ENCODE measurements around the gene SDCBP2.

SDCBP2 gene

DNA sequence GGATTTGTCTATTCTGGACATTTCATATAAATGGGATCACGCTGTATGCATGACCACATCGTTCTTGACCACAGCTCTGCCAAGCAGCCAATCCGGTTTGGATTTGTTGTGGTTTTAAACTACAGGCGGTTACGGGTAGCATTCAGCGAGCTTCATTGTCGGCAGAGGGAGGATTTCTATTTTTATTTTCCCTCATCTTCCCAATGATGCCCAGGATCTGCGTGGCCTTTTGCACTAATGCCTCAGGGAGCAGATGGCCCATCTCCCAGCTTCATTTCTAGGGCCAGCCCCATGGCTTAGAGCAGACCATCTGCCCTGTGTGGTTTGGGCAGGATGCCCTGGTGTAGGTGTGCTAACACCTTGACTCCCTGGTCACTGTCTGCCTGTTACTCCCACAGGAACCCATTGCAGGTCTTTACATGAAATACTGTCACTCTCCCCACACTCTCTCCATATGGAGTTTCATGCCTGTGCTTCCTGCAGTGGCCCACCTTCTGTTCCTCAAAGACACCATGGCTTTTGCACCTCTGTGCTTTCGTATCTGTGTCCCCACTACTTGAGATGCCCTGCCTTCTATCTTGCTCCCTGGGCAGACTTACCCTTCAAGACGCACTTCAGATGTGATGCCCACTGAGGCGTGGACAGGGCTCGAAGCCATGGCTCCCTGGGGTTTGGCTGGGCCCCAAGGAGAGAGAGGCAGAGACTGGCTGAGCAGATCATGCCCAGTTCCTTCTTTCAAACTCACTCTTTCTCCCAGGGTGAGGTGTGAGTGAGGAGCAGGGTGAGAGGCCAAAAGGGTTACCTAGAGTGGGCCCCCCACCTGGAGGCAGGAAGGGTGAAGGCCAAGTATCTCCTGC is 26.0 kb downstream of the SDCBP2 start:
- Histone ChIP-seq H3K27me3 (ENCODE audit: low read depth, low read length) (no peaks in the 10 kb centered on the region), H3K4me3 (ENCODE audit: low read length) (no peak overlapping the region), H3K9ac (ENCODE audit: low read length) (no peak overlapping the region), H2AFZ (ENCODE audit: low read depth, low read length) (no peak overlapping the region), H3K4me2 (ENCODE audit: low read length) (no peak overlapping the region), H3K36me3 (replicated peaks; ENCODE audit: low read depth, low read length) (no peaks in the 10 kb centered on the region), H3K9me3 (ENCODE audit: insufficient read depth, low read length) (no peaks in the 10 kb centered on the region), H3K79me2 (ENCODE audit: low read length) (no peaks in the 10 kb centered on the region), H3K4me1 (ENCODE audit: low read length) (no peaks in the 10 kb centered on the region), H3K27ac (ENCODE audit: low read length) (no peak overlapping the region), H4K20me1 (ENCODE audit: insufficient read depth, low read length) (no peaks in the 10 kb centered on the region)
- TF ChIP-seq, protein P1, sequence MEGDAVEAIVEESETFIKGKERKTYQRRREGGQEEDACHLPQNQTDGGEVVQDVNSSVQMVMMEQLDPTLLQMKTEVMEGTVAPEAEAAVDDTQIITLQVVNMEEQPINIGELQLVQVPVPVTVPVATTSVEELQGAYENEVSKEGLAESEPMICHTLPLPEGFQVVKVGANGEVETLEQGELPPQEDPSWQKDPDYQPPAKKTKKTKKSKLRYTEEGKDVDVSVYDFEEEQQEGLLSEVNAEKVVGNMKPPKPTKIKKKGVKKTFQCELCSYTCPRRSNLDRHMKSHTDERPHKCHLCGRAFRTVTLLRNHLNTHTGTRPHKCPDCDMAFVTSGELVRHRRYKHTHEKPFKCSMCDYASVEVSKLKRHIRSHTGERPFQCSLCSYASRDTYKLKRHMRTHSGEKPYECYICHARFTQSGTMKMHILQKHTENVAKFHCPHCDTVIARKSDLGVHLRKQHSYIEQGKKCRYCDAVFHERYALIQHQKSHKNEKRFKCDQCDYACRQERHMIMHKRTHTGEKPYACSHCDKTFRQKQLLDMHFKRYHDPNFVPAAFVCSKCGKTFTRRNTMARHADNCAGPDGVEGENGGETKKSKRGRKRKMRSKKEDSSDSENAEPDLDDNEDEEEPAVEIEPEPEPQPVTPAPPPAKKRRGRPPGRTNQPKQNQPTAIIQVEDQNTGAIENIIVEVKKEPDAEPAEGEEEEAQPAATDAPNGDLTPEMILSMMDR (IDR thresholded peaks at IDR 0.05; ENCODE audit: low read depth, low read length), result no peak
- no peak for TF ChIP-seq EZH2phosphoT487 (IDR thresholded peaks at IDR 0.05; ENCODE audit: low read depth)

DNA sequence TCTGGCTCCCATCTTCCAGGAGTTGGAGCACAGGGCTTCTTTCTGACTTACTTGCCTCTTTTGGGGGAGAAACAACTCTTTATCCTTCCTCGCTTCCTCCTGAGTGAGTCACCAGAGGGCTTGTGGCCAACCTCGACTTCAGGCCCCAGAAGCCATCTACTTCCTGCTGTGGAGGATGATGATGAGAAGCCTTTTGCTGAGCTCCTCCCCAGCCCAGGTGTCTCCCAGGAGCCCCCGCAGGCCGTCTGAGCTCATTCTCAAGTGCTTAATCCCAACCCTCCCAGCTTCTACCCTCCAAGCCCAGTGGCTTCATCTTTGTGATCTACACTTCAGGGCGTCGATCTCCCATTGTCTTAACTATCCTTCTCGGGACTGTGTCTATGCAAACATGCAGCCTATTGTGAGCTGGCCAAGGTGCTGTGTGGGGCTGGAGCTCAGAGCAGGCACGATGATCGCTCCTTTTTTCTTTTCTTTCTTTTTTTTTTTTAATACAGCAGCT is 27.9 kb downstream of the SDCBP2 start:
- H3K79me2 ChIP-seq (ENCODE audit: low read length), result no peaks in the 10 kb centered on the region
- H3K9me3 ChIP-seq (ENCODE audit: insufficient read depth, low read length), result no peaks in the 10 kb centered on the region
- H3K4me1 ChIP-seq (ENCODE audit: low read length), result no peaks in the 10 kb centered on the region
- no peak overlapping the region for H3K4me2 ChIP-seq (ENCODE audit: low read length)
- H3K27ac ChIP-seq (ENCODE audit: low read length), result no peak overlapping the region
- no peaks in the 10 kb centered on the region for H3K36me3 ChIP-seq (replicated peaks; ENCODE audit: low read depth, low read length)
- no peak overlapping the region for H3K4me3 ChIP-seq (ENCODE audit: low read length)
- H2AFZ ChIP-seq (ENCODE audit: low read depth, low read length), result no peak overlapping the region
- TF ChIP-seq, protein P1 (IDR thresholded peaks at IDR 0.05; ENCODE audit: low read depth, low read length), result no peak
- no peak overlapping the region for H3K9ac ChIP-seq (ENCODE audit: low read length)
- H3K27me3 ChIP-seq (ENCODE audit: low read depth, low read length), result no peaks in the 10 kb centered on the region
- no peaks in the 10 kb centered on the region for H4K20me1 ChIP-seq (ENCODE audit: insufficient read depth, low read length)

DNA sequence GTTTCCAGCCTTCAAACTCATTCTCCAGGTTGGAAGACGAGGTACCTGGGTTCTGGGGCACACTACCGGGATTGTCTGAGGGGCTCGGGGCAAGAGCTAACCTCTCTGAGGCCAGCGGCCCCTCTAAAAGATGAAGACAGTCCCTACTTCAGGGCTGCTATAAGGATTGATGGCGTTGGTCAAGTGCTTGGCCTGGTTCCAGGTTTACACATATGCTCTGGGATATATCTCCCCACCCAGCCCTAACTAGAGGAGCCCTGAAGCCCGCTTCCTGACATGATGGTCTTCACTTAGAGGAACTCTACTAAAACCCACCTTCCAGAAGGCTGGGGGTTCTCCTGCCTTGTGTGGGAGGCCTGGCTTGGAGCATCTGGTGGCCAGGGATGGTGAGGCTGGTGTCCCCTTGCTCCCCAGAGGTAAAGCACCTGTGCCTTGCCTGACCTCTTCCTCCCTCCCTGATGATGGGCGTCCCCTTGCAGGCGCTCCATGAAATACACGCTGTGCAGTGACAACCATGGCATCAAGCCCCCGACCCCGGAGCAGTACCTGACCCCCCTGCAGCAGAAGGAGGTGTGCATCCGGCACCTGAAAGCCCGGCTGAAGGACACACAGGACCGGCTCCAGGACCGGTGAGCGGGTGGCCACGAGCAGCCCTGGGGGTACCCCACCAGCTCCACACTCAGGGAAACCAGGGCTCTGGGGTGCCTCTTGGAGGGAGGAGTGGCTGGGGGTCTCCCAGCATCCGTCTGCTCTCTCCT is 28.7 kb downstream of the SDCBP2 start:
- no peak overlapping the region for H3K4me2 ChIP-seq (ENCODE audit: low read length)
- H3K9me3 ChIP-seq (ENCODE audit: insufficient read depth, low read length), result no peaks in the 10 kb centered on the region
- no peaks in the 10 kb centered on the region for H4K20me1 ChIP-seq (ENCODE audit: insufficient read depth, low read length)
- no peak overlapping the region for H3K9ac ChIP-seq (ENCODE audit: low read length)
- H3K27me3 ChIP-seq (ENCODE audit: low read depth, low read length), result no peaks in the 10 kb centered on the region
- no peak for TF ChIP-seq EZH2phosphoT487 (IDR thresholded peaks at IDR 0.05; ENCODE audit: low read depth)
- TF ChIP-seq, protein P1 (IDR thresholded peaks at IDR 0.05; ENCODE audit: low read depth, low read length), result no peak
- no peaks in the 10 kb centered on the region for H3K79me2 ChIP-seq (ENCODE audit: low read length)
- H3K4me1 ChIP-seq (ENCODE audit: low read length), result no peaks in the 10 kb centered on the region
- H3K27ac ChIP-seq (ENCODE audit: low read length), result no peak overlapping the region
- no peaks in the 10 kb centered on the region for H3K36me3 ChIP-seq (replicated peaks; ENCODE audit: low read depth, low read length)
- no peak overlapping the region for H2AFZ ChIP-seq (ENCODE audit: low read depth, low read length)
- H3K4me3 ChIP-seq (ENCODE audit: low read length), result no peak overlapping the region

DNA sequence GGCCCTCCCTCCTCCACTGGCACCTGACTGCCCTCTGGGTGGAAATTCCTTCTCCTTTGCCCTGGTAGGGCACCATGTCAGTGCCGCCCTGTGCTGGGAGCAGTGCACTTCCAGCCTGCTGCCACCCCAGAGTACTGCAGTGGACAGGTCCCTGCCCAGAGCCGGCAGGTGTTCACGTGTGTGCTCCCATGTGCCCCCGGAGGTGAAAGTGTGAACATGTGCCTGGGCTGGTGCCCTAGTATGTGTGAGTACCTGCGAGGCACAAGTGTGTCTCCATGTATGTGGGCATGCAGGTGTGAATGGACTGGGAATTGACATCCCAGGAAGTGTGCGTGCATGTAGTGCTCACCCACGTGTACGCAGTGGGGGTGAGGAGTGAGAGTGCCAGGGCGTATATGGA is 29.4 kb downstream of the SDCBP2 start:
- H3K9me3 ChIP-seq (ENCODE audit: insufficient read depth, low read length), result no peaks in the 10 kb centered on the region
- TF ChIP-seq EZH2phosphoT487 (IDR thresholded peaks at IDR 0.05; ENCODE audit: low read depth), result no peak
- TF ChIP-seq, protein P1 (IDR thresholded peaks at IDR 0.05; ENCODE audit: low read depth, low read length), result peak; percentile 39
- H3K4me2 ChIP-seq (ENCODE audit: low read length), result no peak overlapping the region
- no peak overlapping the region for H3K9ac ChIP-seq (ENCODE audit: low read length)
- H3K36me3 ChIP-seq (replicated peaks; ENCODE audit: low read depth, low read length), result no peaks in the 10 kb centered on the region
- H3K27me3 ChIP-seq (ENCODE audit: low read depth, low read length), result no peaks in the 10 kb centered on the region
- H2AFZ ChIP-seq (ENCODE audit: low read depth, low read length), result no peak overlapping the region
- no peaks in the 10 kb centered on the region for H4K20me1 ChIP-seq (ENCODE audit: insufficient read depth, low read length)
- no peak overlapping the region for H3K4me3 ChIP-seq (ENCODE audit: low read length)
- H3K79me2 ChIP-seq (ENCODE audit: low read length), result no peaks in the 10 kb centered on the region
- no peak overlapping the region for H3K27ac ChIP-seq (ENCODE audit: low read length)
- no peaks in the 10 kb centered on the region for H3K4me1 ChIP-seq (ENCODE audit: low read length)

All from OCI-LY3 (cell line).